PC-9 (cell line): ENCODE data around the gene F11R. TPM values are rescaled to one million over a fixed set of nuclear protein-coding genes. Genes with fewer than 3 reads are reported as not detected.
A peak's percentile ranks its signal among the peaks of the same experiment; 100 is the strongest.
"Not testable (repeated sequence)": the region's sequence is repeated elsewhere in the genome, so short reads cannot be mapped to it uniquely, and the experiment has no call there.

ENCODE experiments used
- BruUV-seq: library from RNA; stranded (reverse); fragments of 400-500 nt; replicated peaks from 2 replicates; lab custom pipeline; 2021; lab: Mats Ljungman, UMichigan
- CTCF ChIA-PET: fragments of 300-600 bp; sonication (Branson Sonifier 250); formaldehyde crosslinking; loops from one replicate; lab custom pipeline; 2022; ENCODE audit warnings: antibody characterized with exemption; lab: Charles Lee
- POLR2A ChIA-PET: fragments of 300-600 bp; sonication (Branson Sonifier 250); formaldehyde crosslinking; loops from one replicate; lab custom pipeline; 2022; ENCODE audit warnings: antibody characterized with exemption; ENCODE audit not compliant: unreplicated experiment; lab: Charles Lee
- DNase-seq, 2 experiments: peaks; one replicate each; pipeline versions ENCODE4 v3.0.0 to v3.0.0-alpha.2; 2015 to 2022; ENCODE audit warnings: mixed read lengths in 1 of 2
- H2AFZ ChIP-seq: fragments of 200-600 bp; sonication (generic); 2 replicates; pipeline ENCODE4 v1.8.1; 2017; ENCODE audit warnings: antibody characterized with exemption
- H3F3A ChIP-seq: fragments of 200-600 bp; sonication (generic); 2 replicates; pipeline ENCODE4 v1.8.1; 2017; ENCODE audit warnings: antibody characterized with exemption, mild to moderate bottlenecking, low read depth; ENCODE audit not compliant: insufficient read depth
- H3K27ac ChIP-seq: fragments of 200-600 bp; sonication (generic); 2 replicates; pipeline ENCODE4 v1.6.1; 2016; ENCODE audit warnings: mixed run types
- H3K27me3 ChIP-seq: fragments of 200-600 bp; sonication (generic); 2 replicates; pipeline ENCODE4 v1.6.1; 2016; ENCODE audit warnings: low read depth, mixed run types; ENCODE audit not compliant: insufficient read depth
- H3K36me3 ChIP-seq: fragments of 200-600 bp; sonication (generic); 2 replicates; pipeline ENCODE4 v1.6.1; 2016; ENCODE audit warnings: low read depth, mixed run types
- H3K4me1 ChIP-seq: fragments of 200-600 bp; sonication (generic); replicated peaks from 2 replicates; pipeline ENCODE4 v1.6.1; 2016; ENCODE audit warnings: mixed run types; ENCODE audit not compliant: insufficient read depth
- H3K4me2 ChIP-seq: fragments of 200-600 bp; sonication (generic); 2 replicates; pipeline ENCODE4 v1.6.1; 2017; ENCODE audit warnings: mixed run types
- H3K4me3 ChIP-seq: fragments of 200-600 bp; sonication (generic); 2 replicates; pipeline ENCODE4 v1.6.1; 2016; ENCODE audit warnings: mixed run types
- H3K79me2 ChIP-seq: fragments of 200-600 bp; sonication (generic); 2 replicates; pipeline ENCODE4 v1.6.1; 2017; ENCODE audit warnings: low read depth, mixed run types
- H3K9me2 ChIP-seq: fragments of 200-600 bp; sonication (generic); 2 replicates; pipeline ENCODE4 v1.8.1; 2017; ENCODE audit warnings: mild to moderate bottlenecking; ENCODE audit not compliant: insufficient read depth
- H3K9me3 ChIP-seq: fragments of 200-600 bp; sonication (generic); 2 replicates; pipeline ENCODE4 v1.8.1; 2016; ENCODE audit warnings: low read depth; ENCODE audit not compliant: insufficient read depth
- H4K20me1 ChIP-seq: fragments of 200-600 bp; sonication (generic); 2 replicates; pipeline ENCODE4 v1.8.1; 2017; ENCODE audit not compliant: insufficient read depth
- EZH2 ChIP-seq: fragments of 200-600 bp; sonication (generic); IDR thresholded peaks from 2 replicates; pipeline ENCODE4 v1.8.0; 2017; ENCODE audit warnings: antibody characterized with exemption, low read depth
- intact Hi-C: fragments of 100-400 bp; cut with micrococcal nuclease; formaldehyde crosslinking; loops from one replicate; pipeline ENCODE4 v1.10.0; 2022; ENCODE audit not compliant: unreplicated experiment
- total RNA-seq: library from RNA; stranded (reverse); gene quantifications from 2 replicates; pipeline ENCODE4 v1.2.3, GENCODE V29; 2021
- TF ChIP-seq, protein P1 (sequence below): fragments of 200-600 bp; sonication (generic); conservative IDR thresholded peaks from 2 replicates; pipeline ENCODE4 v1.6.1; 2017; ENCODE audit warnings: mixed run types, antibody characterized with exemption, mild to moderate bottlenecking, moderate library complexity

Gene F11R
- total RNA-seq, 1 experiment from 2014 or later: 117 TPM

DNA sequence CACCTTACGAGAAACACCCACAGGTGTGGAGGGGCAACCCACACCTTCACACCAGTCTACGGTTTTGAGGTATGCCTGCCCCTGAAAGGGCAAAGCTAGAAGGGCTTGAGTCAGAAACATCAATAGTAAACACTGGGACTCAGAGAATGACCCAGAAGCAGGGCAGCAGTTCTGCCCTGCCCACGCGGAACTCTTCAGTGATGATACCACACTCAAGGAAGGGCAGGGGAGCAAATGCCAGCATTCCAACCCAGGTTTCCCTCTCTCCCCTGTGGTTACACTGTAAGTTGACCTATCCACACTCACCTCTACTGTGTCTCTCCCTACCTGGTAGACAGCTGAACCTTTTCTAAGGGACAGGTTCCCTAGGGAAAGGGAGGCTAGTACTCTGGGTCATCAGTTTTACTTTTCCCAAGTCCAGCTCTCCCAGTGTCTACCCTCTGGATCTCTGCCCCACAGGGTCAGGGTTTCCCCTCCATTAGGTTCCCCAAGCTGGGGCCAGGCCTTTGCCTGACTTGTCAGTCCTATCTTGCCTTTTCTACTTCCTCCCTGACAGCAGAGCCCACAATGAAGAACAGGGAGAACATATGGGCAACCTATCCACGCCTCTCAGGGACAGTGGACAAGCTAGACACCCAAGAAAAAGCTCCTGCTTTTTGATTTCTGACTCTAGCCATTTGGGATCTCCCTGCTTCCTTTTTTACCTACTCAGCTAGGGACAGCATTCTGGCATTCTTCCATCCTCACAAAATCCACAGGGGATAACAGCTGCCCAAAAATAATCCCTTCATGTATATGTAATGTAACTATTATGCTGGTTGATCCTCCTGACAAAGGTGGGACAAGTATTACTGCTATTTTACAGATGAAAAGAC is 3.0 kb downstream of the F11R start:
- H3K79me2 ChIP-seq: peaks cover 73% of the 10 kb centered on the region

DNA sequence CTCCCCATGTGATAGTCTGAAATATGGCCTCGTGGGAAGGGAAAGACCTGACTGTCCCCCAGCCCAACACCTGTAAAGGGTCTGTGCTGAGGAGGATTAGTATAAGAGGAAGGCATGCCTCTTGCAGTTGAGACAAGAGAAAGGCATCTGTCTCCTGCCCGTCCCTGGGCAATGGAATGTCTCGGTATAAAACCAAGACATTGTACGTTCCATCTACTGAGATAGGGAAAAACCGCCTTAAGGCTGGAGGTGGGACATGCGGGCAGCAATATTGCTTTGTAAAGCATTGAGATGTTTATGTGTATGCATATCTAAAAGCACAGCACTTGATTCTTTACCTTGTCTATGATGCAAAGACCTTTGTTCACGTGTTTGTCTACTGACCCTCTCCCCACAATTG is 3.8 kb downstream of the F11R start:
- H3K4me3 ChIP-seq, POLR2A ChIA-PET, H3K9me3 ChIP-seq, intact Hi-C loops, BruUV-seq, H3K36me3 ChIP-seq, H3K27me3 ChIP-seq, DNase-seq, CTCF ChIA-PET, H2AFZ ChIP-seq, H3K9me2 ChIP-seq: not testable (repeated sequence)
- Histone ChIP-seq H3F3A (peaks cover 56% of the 10 kb centered on the region), H3K27ac (peak overlapping the region; percentile 38; the same call in 1 of the 2 replicates), H3K4me2 (peak overlapping the region; percentile 93), H4K20me1 (peaks cover 28% of the 10 kb centered on the region), H3K79me2 (peaks cover 80% of the 10 kb centered on the region), H3K4me1 (peaks cover 78% of the 10 kb centered on the region)

More for the DNA sequence above, 3.0 kb downstream of the F11R start:
- DNase-seq: no peak
- intact Hi-C loops: no loop called here
- CTCF ChIA-PET: interaction anchor here (0.6 kb wide), 2 partner anchors 27 to 72 kb away, joined by 3 read pairs; no protein-coding TSS in a partner anchor
- no peaks in the 10 kb centered on the region for H3K27me3 ChIP-seq
- peaks cover 28% of the 10 kb centered on the region for H4K20me1 ChIP-seq
- H3K4me1 ChIP-seq: peaks cover 81% of the 10 kb centered on the region
- TF ChIP-seq EZH2: no peak
- TF ChIP-seq, protein P1, sequence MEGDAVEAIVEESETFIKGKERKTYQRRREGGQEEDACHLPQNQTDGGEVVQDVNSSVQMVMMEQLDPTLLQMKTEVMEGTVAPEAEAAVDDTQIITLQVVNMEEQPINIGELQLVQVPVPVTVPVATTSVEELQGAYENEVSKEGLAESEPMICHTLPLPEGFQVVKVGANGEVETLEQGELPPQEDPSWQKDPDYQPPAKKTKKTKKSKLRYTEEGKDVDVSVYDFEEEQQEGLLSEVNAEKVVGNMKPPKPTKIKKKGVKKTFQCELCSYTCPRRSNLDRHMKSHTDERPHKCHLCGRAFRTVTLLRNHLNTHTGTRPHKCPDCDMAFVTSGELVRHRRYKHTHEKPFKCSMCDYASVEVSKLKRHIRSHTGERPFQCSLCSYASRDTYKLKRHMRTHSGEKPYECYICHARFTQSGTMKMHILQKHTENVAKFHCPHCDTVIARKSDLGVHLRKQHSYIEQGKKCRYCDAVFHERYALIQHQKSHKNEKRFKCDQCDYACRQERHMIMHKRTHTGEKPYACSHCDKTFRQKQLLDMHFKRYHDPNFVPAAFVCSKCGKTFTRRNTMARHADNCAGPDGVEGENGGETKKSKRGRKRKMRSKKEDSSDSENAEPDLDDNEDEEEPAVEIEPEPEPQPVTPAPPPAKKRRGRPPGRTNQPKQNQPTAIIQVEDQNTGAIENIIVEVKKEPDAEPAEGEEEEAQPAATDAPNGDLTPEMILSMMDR: no peak
- H3K36me3 ChIP-seq: no peaks in the 10 kb centered on the region
- POLR2A ChIA-PET: interaction anchor here (0.6 kb wide), 1 partner anchor 201 kb away, joined by 3 read pairs; no protein-coding TSS in a partner anchor
- H3K27ac ChIP-seq: peak overlapping the region; percentile 27; the same call in 1 of the 2 replicates
- peak overlapping the region; percentile 93 for H3K4me2 ChIP-seq
- H3F3A ChIP-seq: peaks cover 60% of the 10 kb centered on the region
- no peak overlapping the region for H3K4me3 ChIP-seq
- no TSS peak for BruUV-seq
- H3K9me3 ChIP-seq: no peaks in the 10 kb centered on the region
- no peaks in the 10 kb centered on the region for H3K9me2 ChIP-seq
- no peak overlapping the region for H2AFZ ChIP-seq

DNA sequence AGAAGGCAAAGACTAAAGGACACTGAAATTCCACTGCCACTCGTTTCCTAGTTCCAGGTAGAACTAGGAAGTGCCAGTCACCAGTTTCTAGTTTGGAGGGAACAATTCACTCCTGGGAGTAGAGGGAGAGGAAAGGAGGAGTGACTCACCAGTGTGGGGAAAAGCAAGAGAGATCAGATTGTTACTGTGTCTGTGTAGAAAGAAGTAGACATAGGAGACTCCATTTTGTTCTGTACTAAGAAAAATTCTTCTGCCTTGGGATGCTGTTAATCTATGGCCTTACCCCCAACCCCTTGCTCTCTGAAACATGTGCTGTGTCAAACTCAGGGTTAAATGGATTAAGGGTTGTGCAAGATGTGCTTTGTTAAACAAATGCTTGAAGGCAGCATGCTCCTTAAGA is 4.3 kb downstream of the F11R start:
- Histone ChIP-seq H3K4me1 (peaks cover 73% of the 10 kb centered on the region), H4K20me1 (peaks cover 28% of the 10 kb centered on the region), H3F3A (peaks cover 51% of the 10 kb centered on the region), H3K79me2 (peaks cover 85% of the 10 kb centered on the region), H3K4me2 (peak overlapping the region; percentile 93; the same call in 1 of the 2 replicates), H3K27ac (peak overlapping the region; percentile 40)
- POLR2A ChIA-PET, BruUV-seq, H3K27me3 ChIP-seq, H3K4me3 ChIP-seq, CTCF ChIA-PET, H2AFZ ChIP-seq, H3K36me3 ChIP-seq, H3K9me2 ChIP-seq, DNase-seq, intact Hi-C loops, H3K9me3 ChIP-seq: not testable (repeated sequence)
